GM18498 (cell line): Measurements from ENCODE around the gene SPPL3.
"Not testable (repeated sequence)": the region's sequence is repeated elsewhere in the genome, so short reads cannot be mapped to it uniquely, and the experiment has no call there.

ENCODE experiments used
- ATAC-seq: cut with Tn5 transposase; IDR thresholded peaks from one replicate; pipeline ENCODE4 v1.9.1; 2021; ENCODE audit warnings: mild to moderate bottlenecking, moderate library complexity; ENCODE audit not compliant: unreplicated experiment

Gene SPPL3

DNA sequence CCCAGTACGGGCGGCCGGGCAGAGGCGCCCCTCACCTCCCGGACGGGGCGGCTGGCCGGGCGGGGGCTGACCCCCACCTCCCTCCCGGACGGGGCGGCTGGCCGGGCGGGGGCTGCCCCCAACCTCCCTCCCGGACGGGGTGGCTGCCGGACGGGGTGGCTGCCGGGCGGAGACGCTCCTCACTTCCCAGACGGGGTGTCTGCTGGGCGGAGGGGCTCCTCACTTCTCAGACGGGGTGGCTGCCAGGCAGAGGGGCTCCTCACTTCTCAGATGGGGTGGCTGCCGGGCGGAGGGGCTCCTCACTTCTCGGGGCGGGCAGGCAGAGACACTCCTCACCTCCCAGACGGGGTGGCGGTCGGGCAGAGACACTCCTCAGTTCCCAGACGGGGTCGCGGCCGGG lies 172.0 kb downstream of the SPPL3 start:
- not testable (repeated sequence) for ATAC-seq

GRCh38 chr12:120726961-120727360 lies 177.2 kb downstream of the SPPL3 start:
- no peak for ATAC-seq

- no peak for ATAC-seq
Measured at GRCh38 chr12:120726510-120726793, 177.7 kb downstream of the SPPL3 start.

DNA sequence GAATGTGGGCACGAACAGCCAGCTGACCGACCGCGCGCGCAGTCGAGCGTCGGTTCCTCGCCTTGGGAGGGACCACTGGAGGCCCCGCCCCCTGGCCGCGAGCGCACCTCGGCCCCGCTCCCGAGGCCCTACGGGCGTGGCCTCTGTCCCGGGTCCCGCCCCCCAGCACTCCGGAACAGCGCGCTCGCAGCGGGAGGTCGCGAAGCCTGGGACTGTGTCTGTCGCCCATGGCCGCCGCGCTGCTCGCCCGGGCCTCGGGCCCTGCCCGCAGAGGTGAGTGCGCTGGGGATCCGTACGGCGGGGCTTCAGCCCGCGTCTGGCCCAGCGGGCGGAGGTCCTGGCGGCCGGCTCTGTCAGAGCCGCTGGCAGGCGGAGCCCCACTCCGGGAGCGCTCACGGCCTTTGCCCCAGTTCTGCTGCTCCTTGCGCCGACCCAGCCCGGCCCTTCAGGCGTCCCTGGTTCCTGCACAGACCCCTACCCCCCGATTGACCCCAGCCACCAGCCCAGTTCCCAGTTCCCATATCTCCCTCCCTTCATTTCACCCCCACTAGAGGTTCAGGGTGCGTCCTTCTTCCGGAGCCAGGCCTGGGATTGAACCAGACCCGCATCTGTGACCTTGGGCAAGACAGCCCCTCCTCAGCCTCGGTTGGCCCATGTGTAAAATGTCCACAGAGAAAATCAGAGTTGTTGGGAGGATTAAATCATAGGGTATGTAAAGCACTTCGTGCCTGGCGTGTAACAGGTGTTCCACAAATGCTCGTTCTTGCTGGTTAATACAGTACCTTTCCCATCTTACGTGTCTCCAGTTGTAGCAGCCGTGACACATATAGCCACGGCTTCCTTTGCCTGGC lies 178.3 kb downstream of the SPPL3 start, which contains the start of gene ACADS:
Gene ACADS, plus strand, starts transcription at position 168 of the 851 bp plus-strand sequence. Its CDS starts 60 bp downstream, at position 228.
- peak; percentile 97 for ATAC-seq

DNA sequence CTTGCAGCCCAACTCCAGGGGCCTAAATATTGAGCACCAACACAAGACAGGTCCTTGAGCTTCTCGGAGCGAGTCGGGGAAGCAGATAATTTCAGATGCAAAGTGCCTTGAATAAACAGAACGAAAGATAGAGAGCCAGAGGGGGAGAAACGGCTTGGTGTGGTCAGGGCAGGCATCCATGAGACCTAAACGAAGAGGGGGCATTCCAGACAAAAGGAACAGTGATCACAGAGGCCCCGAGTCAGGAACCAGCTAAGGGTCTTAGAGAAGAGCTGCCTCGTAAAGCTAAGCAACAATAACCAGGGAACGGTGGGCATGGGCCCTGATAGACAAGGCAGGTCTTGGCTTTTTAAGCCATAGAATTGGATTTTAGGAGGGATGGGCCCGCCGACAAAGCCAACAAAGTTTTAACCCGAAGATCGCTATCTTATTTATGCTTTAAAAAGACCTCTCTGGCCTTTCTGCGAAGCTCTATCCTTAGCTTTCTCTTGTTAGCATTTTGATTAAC lies 179.0 kb downstream of the SPPL3 start:
- ATAC-seq: no peak

DNA sequence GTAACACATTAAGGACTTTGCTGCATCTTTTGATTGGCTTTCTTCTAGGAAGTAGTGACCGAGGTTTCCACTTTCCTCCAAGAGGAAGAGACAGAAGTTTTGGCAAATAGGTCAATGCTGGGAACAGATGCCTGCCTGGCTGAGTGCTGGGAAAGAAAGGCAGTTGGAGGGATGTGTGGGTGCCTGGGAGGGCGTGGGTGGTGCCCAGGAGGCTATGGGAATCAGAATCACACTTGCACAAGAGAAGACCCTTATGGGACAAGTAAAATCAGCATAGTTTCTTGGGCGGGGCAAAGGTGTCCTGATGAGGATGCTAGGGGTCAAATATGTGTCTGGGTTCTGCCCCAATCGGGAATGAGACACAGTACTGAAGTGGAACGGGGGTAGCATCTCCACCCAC lies 179.4 kb downstream of the SPPL3 start:
- no peak for ATAC-seq

- no peak for ATAC-seq
Measured at GRCh38 chr12:120722784-120723183, 181.4 kb downstream of the SPPL3 start.

DNA sequence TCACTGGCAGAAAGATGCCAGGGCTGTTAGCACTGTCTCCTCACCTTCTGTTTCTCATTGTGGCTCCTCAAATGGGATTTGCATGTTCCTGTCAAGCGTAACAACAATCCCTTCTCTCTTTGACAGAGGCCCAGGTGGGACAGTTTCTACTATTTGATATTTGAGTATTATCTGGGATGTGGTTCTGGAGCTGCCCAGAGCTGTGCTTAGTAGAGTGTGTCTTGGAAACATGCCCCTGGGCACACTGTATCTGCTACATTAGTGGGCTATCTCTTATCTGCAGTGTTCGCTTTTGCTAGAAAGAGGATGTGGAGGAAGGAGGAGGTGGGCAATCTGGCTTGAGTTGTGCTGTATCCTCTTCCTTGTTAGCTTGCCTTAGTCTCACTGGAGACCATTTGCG lies 182.3 kb downstream of the SPPL3 start:
- ATAC-seq: no peak

DNA sequence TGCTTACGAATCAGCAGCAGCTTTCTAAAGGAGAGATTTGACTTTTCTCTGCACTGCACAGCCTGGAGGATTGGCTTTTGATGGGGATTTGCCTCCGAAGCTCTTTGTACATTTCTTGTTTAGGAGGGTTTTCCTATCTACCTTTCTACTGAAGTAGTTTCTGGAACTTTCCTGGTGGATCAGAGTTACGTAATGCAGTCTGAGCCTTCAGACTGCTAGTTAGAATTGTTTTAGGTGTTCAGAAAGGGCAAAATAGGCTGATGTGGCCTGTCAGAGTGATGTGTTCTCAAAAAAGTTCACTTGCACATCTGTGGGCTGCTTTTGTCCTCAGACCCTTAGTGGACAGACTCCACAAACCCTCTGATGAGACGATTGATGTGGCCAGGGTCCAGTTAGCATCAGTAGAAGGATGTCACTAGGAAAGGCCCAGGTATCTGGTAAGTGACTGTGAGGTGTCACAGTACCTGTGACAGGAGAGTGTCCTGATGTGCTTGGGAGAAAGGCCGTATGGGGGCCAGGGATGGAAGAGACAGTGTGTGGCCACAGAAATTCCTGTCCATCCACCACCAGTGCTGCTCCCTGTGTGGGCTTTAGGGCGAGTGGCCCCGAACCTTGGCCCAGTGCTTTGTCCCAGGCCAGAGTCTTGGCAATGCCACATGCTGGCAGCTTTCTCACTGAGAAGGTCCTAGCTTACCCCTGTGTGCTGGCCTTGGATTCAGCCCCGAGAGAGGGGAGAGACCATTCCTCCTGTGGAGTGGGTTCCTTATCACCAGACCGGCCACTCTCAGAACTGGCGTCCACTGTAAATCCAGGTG lies 183.0 kb downstream of the SPPL3 start:
- ATAC-seq: no peak

GRCh38 chr12:120720234-120720986 lies 183.7 kb downstream of the SPPL3 start:
- ATAC-seq: no peak

- no peak for ATAC-seq
Measured at GRCh38 chr12:120719496-120720233, 184.5 kb downstream of the SPPL3 start.

- no peak for ATAC-seq
Measured at GRCh38 chr12:120719072-120719471, 185.1 kb downstream of the SPPL3 start.

DNA sequence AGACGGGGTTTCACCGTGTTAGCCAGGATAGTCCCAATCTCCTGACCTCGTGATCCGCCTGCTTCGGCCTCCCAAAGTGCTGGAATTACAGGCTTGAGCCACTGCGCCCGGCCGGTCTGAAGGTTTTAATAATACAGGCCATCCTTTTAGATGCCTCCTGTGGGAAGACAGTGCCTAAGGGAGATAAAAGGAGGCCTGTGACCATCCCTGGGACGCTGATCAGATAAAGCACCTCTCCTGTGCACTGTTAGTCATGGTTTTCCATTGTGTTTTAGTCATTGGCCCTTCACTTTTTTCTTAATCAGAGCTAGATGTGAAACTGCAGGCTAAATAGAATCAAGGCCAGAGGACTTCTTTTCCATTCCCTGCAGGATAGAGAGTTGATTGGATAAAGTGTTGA lies 186.1 kb downstream of the SPPL3 start:
- ATAC-seq: no peak

GRCh38 chr12:120713861-120714482 lies 190.2 kb downstream of the SPPL3 start:
- no peak for ATAC-seq

- ATAC-seq: no peak
Measured at GRCh38 chr12:120712610-120713009, 191.5 kb downstream of the SPPL3 start.
